Measurements from ENCODE around the gene FOXN3.
"Not testable (repeated sequence)": the region's sequence is repeated elsewhere in the genome, so short reads cannot be mapped to it uniquely, and the experiment has no call there.

Gene FOXN3

DNA sequence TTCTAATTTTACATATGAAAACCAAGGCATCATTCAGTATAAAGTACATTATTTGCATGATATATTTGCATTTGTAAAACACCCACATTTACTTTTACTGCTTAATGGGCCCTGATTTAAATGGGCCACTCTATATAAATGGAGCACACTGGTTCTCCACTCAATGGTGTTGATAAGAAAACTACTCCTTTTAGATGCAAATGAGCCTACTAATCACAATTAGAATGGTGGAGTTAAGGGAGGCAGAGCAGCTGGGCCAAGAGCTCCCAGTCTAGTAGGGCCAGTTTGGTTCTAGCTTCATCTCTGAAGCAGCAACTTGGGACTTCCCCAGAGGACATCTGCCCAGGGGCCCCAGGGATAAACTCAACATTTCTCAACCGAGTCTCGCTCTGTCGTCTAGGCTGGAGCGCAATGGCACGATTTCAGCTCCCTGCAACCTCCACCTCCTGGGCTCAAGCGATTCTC lies 120.7 kb downstream of the FOXN3 start:
- DNase-seq = no peak

- no peak for DNase-seq
These were observed 122.2 kb downstream of the FOXN3 start for GRCh38 chr14:89294872-89295271.

- DNase-seq = not testable (repeated sequence)
These were observed 122.6 kb downstream of the FOXN3 start for GRCh38 chr14:89294469-89294868.

- DNase-seq = no peak
These were observed 123.0 kb downstream of the FOXN3 start for GRCh38 chr14:89294060-89294459.

GRCh38 chr14:89293314-89293916 lies 123.6 kb downstream of the FOXN3 start:
- no peak for DNase-seq

GRCh38 chr14:89292579-89293313 lies 124.3 kb downstream of the FOXN3 start:
- no peak for DNase-seq

DNA sequence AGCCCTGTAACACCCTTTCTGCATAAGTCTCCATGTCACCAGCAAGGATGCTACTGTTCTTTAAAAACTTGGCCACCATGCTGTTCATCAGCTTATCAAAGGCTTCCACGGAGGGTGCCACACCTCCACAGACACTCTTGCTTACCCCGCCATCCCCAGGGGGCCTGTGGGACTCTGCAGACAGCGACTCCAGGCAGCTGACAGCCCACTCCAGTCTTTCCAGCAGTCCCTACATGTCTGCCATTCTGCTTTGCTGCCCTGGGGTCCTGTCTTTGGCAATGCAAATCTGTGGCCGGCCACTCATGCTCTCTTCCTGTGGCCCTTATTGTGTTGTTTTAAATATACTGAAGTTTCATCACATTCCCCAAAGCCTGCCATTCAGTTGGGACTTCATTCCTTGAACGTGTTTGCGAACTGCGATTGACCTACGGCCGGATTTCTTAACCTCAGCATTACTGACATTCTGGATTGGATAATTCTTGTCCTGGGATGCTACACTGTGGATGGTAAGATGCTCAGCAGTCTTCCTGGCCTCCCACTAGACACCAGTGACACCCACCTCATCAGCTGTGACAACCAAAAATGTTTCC lies 125.6 kb downstream of the FOXN3 start:
- DNase-seq = no peak

GRCh38 chr14:89290813-89291212 lies 126.2 kb downstream of the FOXN3 start:
- no peak for DNase-seq

DNA sequence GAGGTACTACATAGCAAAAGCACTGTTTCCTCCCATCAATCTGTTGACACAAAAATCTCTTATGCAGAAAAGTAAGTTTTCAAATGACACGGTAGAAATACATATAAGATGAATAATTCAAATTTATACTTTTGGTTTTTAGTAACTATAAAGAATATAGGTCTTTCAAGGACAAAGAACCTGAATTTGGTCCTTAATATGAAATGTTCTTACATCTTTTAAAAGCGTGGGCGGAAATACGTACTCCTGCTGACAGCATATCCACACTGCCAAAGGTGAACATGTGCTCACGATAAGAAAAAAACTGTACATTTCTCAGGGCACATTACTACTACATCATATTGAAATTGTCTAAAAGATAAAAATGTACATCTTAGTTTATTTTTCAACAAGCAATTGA lies 127.6 kb downstream of the FOXN3 start:
- DNase-seq = no peak

- DNase-seq = no peak
These were observed 128.9 kb downstream of the FOXN3 start for GRCh38 chr14:89288114-89288513.

DNA sequence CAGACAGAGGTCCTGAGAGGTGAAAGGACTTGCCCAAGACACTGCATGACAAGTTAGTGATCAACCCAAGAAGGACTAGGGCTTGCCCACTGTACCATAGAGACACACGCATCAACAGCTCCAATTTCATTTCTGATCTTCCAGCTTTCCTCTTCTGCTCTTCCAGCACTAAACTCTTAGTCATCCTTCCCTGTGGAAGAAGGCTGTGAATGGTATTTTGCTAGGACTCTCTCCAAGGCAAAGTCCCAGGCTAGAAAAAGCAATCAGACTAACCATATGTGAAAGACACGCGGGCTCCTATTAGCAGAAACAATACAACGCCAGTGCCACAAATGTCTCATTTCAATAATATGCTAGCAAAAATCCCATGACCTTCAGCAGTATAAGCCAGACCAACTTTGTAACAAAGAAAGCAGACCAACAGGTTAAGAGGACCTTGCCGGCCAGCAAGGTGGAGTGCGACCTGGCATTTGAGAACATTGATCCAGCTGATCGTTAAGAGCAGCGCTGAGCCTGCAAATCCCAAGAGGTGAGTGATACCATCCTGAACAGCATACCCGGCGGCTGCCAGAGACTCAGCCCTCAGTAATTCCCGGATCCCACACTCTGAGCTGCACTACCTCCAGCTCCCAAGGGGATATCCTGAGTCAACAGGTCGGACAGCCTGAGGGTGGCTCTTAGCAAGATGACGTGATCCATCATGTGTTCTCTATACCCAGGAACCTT lies 132.5 kb downstream of the FOXN3 start:
- peak in 1 of 2 experiments; percentile 15 for DNase-seq

GRCh38 chr14:89283327-89284060 lies 133.5 kb downstream of the FOXN3 start:
- no peak for DNase-seq

GRCh38 chr14:89282191-89282590 lies 134.8 kb downstream of the FOXN3 start:
- no peak for DNase-seq

DNA sequence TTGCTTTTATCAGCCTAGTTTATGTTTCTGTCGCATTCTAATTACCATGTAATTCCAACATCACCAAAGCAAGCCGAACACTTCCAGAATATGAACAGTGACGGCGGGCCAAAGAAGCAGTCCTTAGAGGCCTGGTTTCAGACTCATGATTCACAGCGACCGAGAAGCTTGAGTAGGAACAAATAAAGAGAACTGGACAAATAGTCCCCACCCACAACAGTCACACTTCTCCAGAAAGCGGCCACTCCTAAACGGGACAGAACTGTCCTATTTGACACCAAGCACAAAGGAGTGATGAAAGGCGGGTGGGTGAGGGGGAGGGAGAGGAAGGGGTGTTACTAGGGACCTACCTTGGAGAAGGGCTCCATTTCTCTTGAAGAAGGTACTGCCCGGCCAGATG lies 136.4 kb downstream of the FOXN3 start:
- DNase-seq = no peak

DNA sequence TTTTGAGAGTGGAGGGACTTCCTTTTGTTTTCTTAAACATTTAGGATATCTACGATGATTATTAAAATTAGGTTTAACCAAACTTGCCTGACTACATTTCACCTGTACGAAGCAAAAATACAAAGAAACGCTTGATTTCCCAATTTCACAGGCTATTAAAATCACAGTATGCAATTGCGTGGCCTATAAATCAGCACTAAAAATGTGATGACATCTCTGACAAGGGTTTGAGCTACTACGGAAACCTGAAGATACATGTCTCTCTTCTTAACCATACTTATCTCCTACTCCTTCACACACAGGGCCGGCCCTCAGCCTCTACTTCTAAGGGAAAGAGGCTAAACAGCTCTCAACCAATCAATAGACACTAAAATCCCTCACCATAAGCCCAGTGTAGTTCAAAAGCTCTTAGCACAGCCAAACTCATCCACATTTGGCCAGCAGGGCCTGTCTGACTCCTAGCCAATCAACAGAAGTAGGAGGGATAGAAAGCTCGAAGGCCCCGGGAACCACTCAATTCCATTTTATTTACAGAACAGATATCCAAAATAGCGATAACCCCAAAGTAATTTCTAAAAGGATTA lies 137.3 kb downstream of the FOXN3 start:
- peak; percentile 13 to 42 for DNase-seq

DNA sequence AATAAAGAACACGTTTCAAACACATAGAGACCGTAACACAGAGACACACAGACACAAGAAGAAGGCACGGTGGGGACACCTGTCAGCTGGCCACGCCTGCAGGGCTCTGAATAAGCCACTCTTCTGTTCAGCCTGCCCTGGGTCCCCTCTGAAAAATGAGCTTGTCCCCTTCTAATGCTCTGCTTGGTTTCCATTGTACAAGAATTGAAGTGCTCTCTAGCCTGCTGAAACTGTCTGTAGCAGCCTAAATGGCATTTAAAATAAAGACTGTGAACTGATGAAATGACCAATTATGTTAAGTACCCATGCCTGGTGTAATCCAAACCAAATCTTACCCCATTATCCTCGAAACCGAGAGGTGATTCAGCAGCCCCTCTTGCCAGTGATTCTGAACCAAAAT lies 139.8 kb downstream of the FOXN3 start:
- no peak for DNase-seq

DNA sequence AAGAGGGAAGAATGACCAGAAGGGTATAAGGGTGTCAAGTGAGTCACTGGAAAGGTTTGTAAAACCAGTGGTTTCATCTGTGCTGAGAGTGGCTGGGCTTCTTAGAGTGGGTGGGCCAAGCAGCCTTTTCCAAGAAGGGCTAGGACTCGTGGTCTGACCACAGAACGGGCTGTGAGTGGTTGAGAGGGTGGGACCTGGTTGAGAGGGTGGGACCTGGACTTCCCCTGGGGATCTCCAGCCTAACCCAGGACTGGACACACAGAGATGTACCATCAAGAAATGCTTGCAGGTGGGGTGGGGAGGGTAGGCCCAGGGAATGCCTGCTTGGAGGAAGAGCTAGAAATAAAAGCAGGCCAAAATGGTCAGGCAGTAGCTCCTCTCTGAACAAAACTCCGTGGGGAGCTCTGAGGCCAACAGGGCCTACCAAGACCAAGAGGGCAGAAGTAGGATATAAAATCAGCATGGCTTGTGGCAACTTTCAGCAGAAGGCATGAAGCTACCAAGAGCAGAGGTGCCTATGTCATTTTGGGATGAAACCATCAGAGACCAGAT lies 140.5 kb downstream of the FOXN3 start:
- DNase-seq = no peak

- DNase-seq = no peak
These were observed 146.4 kb downstream of the FOXN3 start for GRCh38 chr14:89270439-89271227.

DNA sequence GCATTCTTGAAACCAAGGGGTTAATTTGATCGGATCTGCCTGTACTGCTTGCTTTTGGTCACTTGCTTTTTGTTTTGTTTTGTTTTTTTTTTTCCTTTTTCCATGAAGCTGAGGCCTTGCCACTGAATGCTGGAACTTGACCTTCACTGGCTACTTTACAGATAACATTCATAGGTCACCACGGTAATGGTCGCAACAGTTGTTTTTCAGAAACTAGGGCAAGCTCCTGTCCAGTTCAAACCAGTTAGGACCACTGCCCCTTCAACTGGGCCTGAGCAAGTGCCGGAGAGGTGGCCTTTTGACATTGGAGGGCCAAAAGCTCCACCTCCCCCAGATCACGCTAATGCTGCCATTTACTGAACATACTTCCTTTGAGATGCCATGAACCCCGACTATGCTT lies 147.6 kb downstream of the FOXN3 start:
- DNase-seq = no peak

- DNase-seq = no peak
These were observed 148.5 kb downstream of the FOXN3 start for GRCh38 chr14:89268514-89268913.

DNA sequence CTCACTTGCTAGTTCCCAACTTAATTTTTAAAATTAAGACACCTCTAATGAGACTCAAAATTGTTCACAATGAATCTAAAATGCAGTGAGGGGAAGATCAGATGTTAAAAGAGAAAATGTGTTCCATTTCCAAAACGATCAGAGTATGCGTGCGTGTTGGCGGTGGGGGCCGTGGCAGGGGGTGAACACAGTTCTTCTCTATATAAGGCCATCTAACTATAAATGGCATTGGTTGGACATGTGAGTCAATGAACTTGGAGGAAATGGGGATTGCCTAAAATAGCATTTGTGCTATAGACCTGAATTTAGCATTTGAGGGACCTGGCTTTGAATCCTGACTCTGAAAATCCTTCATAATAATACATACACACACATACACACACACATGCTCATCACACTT lies 149.4 kb downstream of the FOXN3 start:
- no peak for DNase-seq

Measured in NCI-H446 (cell line).